Measurements from ENCODE around the gene SUPT4H1. TPM values are rescaled to one million over a fixed set of nuclear protein-coding genes. Genes with fewer than 3 reads are reported as not detected.

SUPT4H1 gene
- total RNA-seq, 1 donor from 2014 or later: 95.7 TPM

- TF ChIP-seq CTCF (IDR thresholded peaks at IDR 0.05; ENCODE audit: unreplicated experiment): no peak
- no peak for DNase-seq (ENCODE audit: low spot score, unreplicated experiment)
- H3K9me3 Mint-ChIP-seq (ENCODE audit: low read depth): no peaks in the 10 kb centered on the region
- no peaks in the 10 kb centered on the region for H3K27me3 Mint-ChIP-seq
- H3K4me3 Mint-ChIP-seq (ENCODE audit: low read depth): no peak overlapping the region
- H3K4me1 Mint-ChIP-seq (ENCODE audit: low read depth): no peaks in the 10 kb centered on the region
- H3K36me3 Mint-ChIP-seq (ENCODE audit: insufficient read depth): no peaks in the 10 kb centered on the region
- no peak overlapping the region for H3K27ac Mint-ChIP-seq
Measured at GRCh38 chr17:58301504-58302150, 50.4 kb downstream of the SUPT4H1 start.

GRCh38 chr17:58300336-58300735 lies 51.7 kb downstream of the SUPT4H1 start:
- DNase-seq (ENCODE audit: low spot score, unreplicated experiment): no peak
- no peak for TF ChIP-seq CTCF (IDR thresholded peaks at IDR 0.05; ENCODE audit: unreplicated experiment)
- Mint-ChIP-seq H3K36me3 (ENCODE audit: insufficient read depth) (no peaks in the 10 kb centered on the region), H3K4me3 (ENCODE audit: low read depth) (no peak overlapping the region), H3K4me1 (ENCODE audit: low read depth) (no peaks in the 10 kb centered on the region), H3K9me3 (ENCODE audit: low read depth) (no peaks in the 10 kb centered on the region), H3K27ac (no peak overlapping the region), H3K27me3 (no peaks in the 10 kb centered on the region)

Small RNA genes within 50 kb of the gene (microRNA-seq; reads per million reads assigned to microRNA genes)
- not detected for gene MIR4736 (ENCODE audit: borderline number of aligned reads, unreplicated experiment)

Other genes starting within 250 kb of the SUPT4H1 start
- not detected in 2 replicates for gene OR4D1, start 203.8 kb downstream of the SUPT4H1 start, total RNA-seq
- not detected in 2 replicates for gene OR4D2, start 185.2 kb downstream of the SUPT4H1 start, total RNA-seq
- not detected in 2 replicates for gene EPX, start 159.5 kb downstream of the SUPT4H1 start, total RNA-seq
- 40.0 and 44.3 TPM in 2 replicates for gene MKS1, start 132.9 kb downstream of the SUPT4H1 start, total RNA-seq
- 0.16 TPM in 1 of 2 replicates, not detected in the other for gene LPO, start 113.6 kb downstream of the SUPT4H1 start, total RNA-seq
- gene MPO, start 71.3 kb downstream of the SUPT4H1 start, total RNA-seq: not detected in 2 replicates
- gene TSPOAP1, start 23.4 kb downstream of the SUPT4H1 start, total RNA-seq: 101 and 105 TPM in 2 replicates
- gene RNF43, start 65.3 kb upstream of the SUPT4H1 start, total RNA-seq: 18.7 and 19.2 TPM in 2 replicates
- 0.11 and 0.12 TPM in 2 replicates for gene HSF5, start 136.2 kb upstream of the SUPT4H1 start, total RNA-seq
- gene MTMR4, start 162.4 kb upstream of the SUPT4H1 start, total RNA-seq: 89.3 and 91.9 TPM in 2 replicates